Umbilical cord (tissue), 1 donor: ENCODE data around the gene NMRK1. TPM values are rescaled to one million over a fixed set of nuclear protein-coding genes. Genes with fewer than 3 reads are reported as not detected.

Experiments
- total RNA-seq: library from RNA; depleted of rRNA; stranded (reverse); fragments of >200 nt; gene quantifications from one replicate; pipeline ENCODE4 v1.2.3, GENCODE V29; 2014; ENCODE audit warnings: low replicate concordance; ENCODE audit not compliant: insufficient read depth

The NMRK1 gene
- total RNA-seq, 1 donor from 2014 or later: 64.3 TPM

Other genes with a start within 250 kb of the NMRK1 start
- gene TRPM6, start 200.2 kb downstream of the NMRK1 start, total RNA-seq: 1.4 TPM
- gene C9orf40, start 135.2 kb downstream of the NMRK1 start, total RNA-seq: 8.2 TPM
- gene CARNMT1, start 59.9 kb downstream of the NMRK1 start, total RNA-seq: 33.7 TPM
- 27.0 TPM for gene OSTF1, start 359 bp upstream of the NMRK1 start, total RNA-seq